HG02852 (cell line): ENCODE results near the gene TMEM250.

Source experiments
- ATAC-seq: cut with Tn5 transposase; IDR thresholded peaks from one replicate; pipeline ENCODE4 v1.9.1; 2021; ENCODE audit warnings: mild to moderate bottlenecking, moderate library complexity; ENCODE audit not compliant: unreplicated experiment

Gene TMEM250

GRCh38 chr9:136096505-136097001, 22.1 kb downstream of the TMEM250 start:
- no peak for ATAC-seq

GRCh38 chr9:136095070-136096058, 23.3 kb downstream of the TMEM250 start, which contains the start of gene NACC2:
Gene NACC2, minus strand, starts transcription at chr9:136095289. Its CDS starts 44,768 bp downstream, at chr9:136050521.
- ATAC-seq = no peak

GRCh38 chr9:136093995-136094881, 24.4 kb downstream of the TMEM250 start:
- no peak for ATAC-seq

GRCh38 chr9:136093346-136093986, 25.2 kb downstream of the TMEM250 start:
- ATAC-seq = no peak

- no peak for ATAC-seq
Observed at GRCh38 chr9:136092741-136093140, 25.9 kb downstream of the TMEM250 start.

GRCh38 chr9:136092353-136092650, 26.4 kb downstream of the TMEM250 start:
- ATAC-seq = no peak

- ATAC-seq = no peak
Observed at GRCh38 chr9:136091582-136092352, 26.9 kb downstream of the TMEM250 start.

GRCh38 chr9:136090768-136091581, 27.7 kb downstream of the TMEM250 start:
- ATAC-seq = no peak

- no peak for ATAC-seq
Observed at GRCh38 chr9:136090056-136090735, 28.5 kb downstream of the TMEM250 start.

- ATAC-seq = no peak
Observed at GRCh38 chr9:136089697-136090045, 29.0 kb downstream of the TMEM250 start.

- ATAC-seq = no peak
Observed at GRCh38 chr9:136088939-136089696, 29.6 kb downstream of the TMEM250 start.

- no peak for ATAC-seq
Observed at GRCh38 chr9:136088481-136088938, 30.2 kb downstream of the TMEM250 start.

- no peak for ATAC-seq
Observed at GRCh38 chr9:136087741-136088480, 30.8 kb downstream of the TMEM250 start.

- no peak for ATAC-seq
Observed at GRCh38 chr9:136086951-136087740, 31.5 kb downstream of the TMEM250 start.

GRCh38 chr9:136086213-136086881, 32.3 kb downstream of the TMEM250 start:
- ATAC-seq = no peak

- no peak for ATAC-seq
Observed at GRCh38 chr9:136085815-136086212, 32.9 kb downstream of the TMEM250 start.
